ENCODE measurements around the gene TRMT11. TPM values are rescaled to one million over a fixed set of nuclear protein-coding genes. Genes with fewer than 3 reads are reported as not detected.

Gene TRMT11
- total RNA-seq, result 10 to 100 TPM; 29.4 to 35.4 TPM
- polyA plus RNA-seq (2013, experiment 1 of 2), result 34.0 TPM
- polyA plus RNA-seq (2013, experiment 2 of 2), result 31.8 TPM
- long read RNA-seq, experiment 1, transcript TRMT11-201 (13 exons, 1,565 nt), result major isoform, 7 of 18 reads
- long read RNA-seq, experiment 1, partial matches to known transcripts, result 3 of 18 reads
- long read RNA-seq, experiment 1, other reads (novel, unspliced or antisense), result 7 of 18 reads
- long read RNA-seq, experiment 2, transcript TRMT11-201 (13 exons, 1,565 nt), result major isoform, 33 of 54 reads
- long read RNA-seq, experiment 2, partial matches to known transcripts, result 2 of 54 reads
- long read RNA-seq, experiment 2, other reads (novel, unspliced or antisense), result 19 of 54 reads
- long read RNA-seq, experiment 3, transcript TRMT11-201 (13 exons, 1,565 nt), result major isoform, 57 of 97 reads
- long read RNA-seq, experiment 3, partial matches to known transcripts, result 3 of 97 reads
- long read RNA-seq, experiment 3, other reads (novel, unspliced or antisense), result 37 of 97 reads
- long read RNA-seq, experiment 4, transcript TRMT11-201 (13 exons, 1,565 nt), result major isoform, 39 of 60 reads
- long read RNA-seq, experiment 4, partial matches to known transcripts, result 6 of 60 reads
- long read RNA-seq, experiment 4, other reads (novel, unspliced or antisense), result 15 of 60 reads

- WGBS, 2 experiments (ENCODE audit: insufficient coverage in 1 of 2, insufficient read length in 1 of 2), result 0 to 1% methylated on average over 14 to 52 of the region's 52 CpGs
Observed at GRCh38 chr6:125986301-125987025, at the start of gene TRMT11. TRMT11 (plus strand) TSS chr6:125986540; CDS start chr6:125986551, 11 bp downstream.

GRCh38 chr6:125939026-125939425 lies 47.3 kb upstream of the TRMT11 start:
- H3K4me1 Mint-ChIP-seq, result peaks cover 11% of the 10 kb centered on the region
- H3K27me3 Mint-ChIP-seq (ENCODE audit: insufficient read depth), result no peaks in the 10 kb centered on the region
- peaks cover 5% of the 10 kb centered on the region for H3K9me3 Mint-ChIP-seq
- WGBS, 2 experiments (ENCODE audit: insufficient coverage in 1 of 2, insufficient read length in 1 of 2), result 79 to 88% methylated on average over 1 of the region's 1 CpG
- no peak overlapping the region for H3K4me3 Mint-ChIP-seq
- TF ChIP-seq CTCF (conservative IDR thresholded peaks at IDR 0.05), result no peak
- Histone ChIP-seq H3K27ac (ENCODE audit: low read depth, low read length) (no peak overlapping the region), H3K36me3 (ENCODE audit: control insufficient read depth, insufficient read depth, low read length) (no peaks in the 10 kb centered on the region), H3K9me3 (ENCODE audit: control insufficient read depth, low read length) (no peaks in the 10 kb centered on the region), H3K4me3 (ENCODE audit: low read length) (no peak overlapping the region), H3K27me3 (ENCODE audit: control insufficient read depth, insufficient read depth, low read length, poor library complexity, severe bottlenecking) (no peaks in the 10 kb centered on the region), H3K9ac (ENCODE audit: extremely low read depth, low read length, poor library complexity, severe bottlenecking) (no peak overlapping the region), H3K4me1 (ENCODE audit: control insufficient read depth, insufficient read depth, low read length) (no peaks in the 10 kb centered on the region)
- no peak overlapping the region for H3K27ac Mint-ChIP-seq
- no peak for DNase-seq
- no peaks in the 10 kb centered on the region for H3K36me3 Mint-ChIP-seq (ENCODE audit: low read depth)

More at GRCh38 chr6:125986301-125987025, at the start of gene TRMT11:
- H3K27ac Mint-ChIP-seq, result no peak within 1 kb of the TSS
- H3K27me3 Mint-ChIP-seq (ENCODE audit: insufficient read depth), result no peaks in the 10 kb centered on the region
- H3K4me1 Mint-ChIP-seq, result peaks cover 13% of the 10 kb centered on the region
- Histone ChIP-seq H3K36me3 (ENCODE audit: control insufficient read depth, insufficient read depth, low read length) (no peaks in the 10 kb centered on the region), H3K9ac (ENCODE audit: extremely low read depth, low read length, poor library complexity, severe bottlenecking) (peak within 1 kb of the TSS; percentile 88), H3K9me3 (ENCODE audit: control insufficient read depth, low read length) (no peaks in the 10 kb centered on the region), H3K27me3 (ENCODE audit: control insufficient read depth, insufficient read depth, low read length, poor library complexity, severe bottlenecking) (no peaks in the 10 kb centered on the region), H3K4me1 (ENCODE audit: control insufficient read depth, insufficient read depth, low read length) (no peaks in the 10 kb centered on the region), H3K4me3 (ENCODE audit: low read length) (peak within 1 kb of the TSS; percentile 98), H3K27ac (ENCODE audit: low read depth, low read length) (peak within 1 kb of the TSS; percentile 59)
- peak; percentile 32 for TF ChIP-seq CTCF (conservative IDR thresholded peaks at IDR 0.05)
- no peaks in the 10 kb centered on the region for H3K36me3 Mint-ChIP-seq (ENCODE audit: low read depth)
- H3K4me3 Mint-ChIP-seq, result no peak within 1 kb of the TSS
- DNase-seq, result peak; percentile 98
- no peaks in the 10 kb centered on the region for H3K9me3 Mint-ChIP-seq

- Mint-ChIP-seq H3K27ac (no peak overlapping the region), H3K27me3 (ENCODE audit: insufficient read depth) (no peaks in the 10 kb centered on the region), H3K4me1 (peaks cover 11% of the 10 kb centered on the region), H3K36me3 (ENCODE audit: low read depth) (no peaks in the 10 kb centered on the region), H3K4me3 (no peak overlapping the region), H3K9me3 (peaks cover 5% of the 10 kb centered on the region)
- no peaks in the 10 kb centered on the region for H3K9me3 ChIP-seq (ENCODE audit: control insufficient read depth, low read length)
- H3K9ac ChIP-seq (ENCODE audit: extremely low read depth, low read length, poor library complexity, severe bottlenecking), result no peak overlapping the region
- DNase-seq, result no peak
- WGBS, 2 experiments (ENCODE audit: insufficient coverage in 1 of 2, insufficient read length in 1 of 2), result 85 to 100% methylated on average over 1 to 2 of the region's 2 CpGs
- H3K4me1 ChIP-seq (ENCODE audit: control insufficient read depth, insufficient read depth, low read length), result no peaks in the 10 kb centered on the region
- no peaks in the 10 kb centered on the region for H3K36me3 ChIP-seq (ENCODE audit: control insufficient read depth, insufficient read depth, low read length)
- H3K4me3 ChIP-seq (ENCODE audit: low read length), result no peak overlapping the region
- no peak for TF ChIP-seq CTCF (conservative IDR thresholded peaks at IDR 0.05)
- H3K27me3 ChIP-seq (ENCODE audit: control insufficient read depth, insufficient read depth, low read length, poor library complexity, severe bottlenecking), result no peaks in the 10 kb centered on the region
- H3K27ac ChIP-seq (ENCODE audit: low read depth, low read length), result no peak overlapping the region
Observed at GRCh38 chr6:125939791-125940190, 46.5 kb upstream of the TRMT11 start.
